ENCODE results near the gene RSRC1.

RSRC1 gene

DNA sequence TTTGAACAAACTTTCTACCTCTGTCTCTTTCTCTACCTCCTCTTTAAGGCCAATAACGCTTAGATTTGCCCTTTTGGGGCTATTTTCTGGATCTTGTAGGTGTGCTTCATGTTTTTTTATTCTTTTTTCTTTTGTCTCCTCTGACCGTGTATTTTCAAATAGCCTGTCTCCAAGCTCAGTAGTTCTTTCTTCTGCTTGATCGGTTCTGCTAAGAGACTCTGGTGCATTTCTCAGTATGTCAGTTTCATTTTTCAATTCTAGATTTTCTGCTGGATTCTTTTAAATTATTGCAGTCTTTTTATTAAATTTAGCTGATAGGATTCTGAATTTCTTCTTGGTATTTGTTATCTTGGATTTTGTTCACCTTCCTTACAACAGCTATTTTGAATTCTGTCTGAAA, 148.7 kb downstream of the RSRC1 start:
- no peak overlapping the region for H4K8ac ChIP-seq (ENCODE audit: low read depth, low read length)
- no peak overlapping the region for H3K23ac ChIP-seq (ENCODE audit: low read length)
- H3K4me2 ChIP-seq (ENCODE audit: low read length) = no peak overlapping the region
- no CpG with 5 or more reads among the region's 3 CpGs for WGBS (ENCODE audit: extremely low coverage, insufficient coverage, low lambda C conversion rate)
- no peak overlapping the region for H3K56ac ChIP-seq (ENCODE audit: low read length)
- no peaks in the 10 kb centered on the region for H3K36me3 ChIP-seq (ENCODE audit: control insufficient read depth, insufficient read depth, low read length)
- no peak overlapping the region for H4K5ac ChIP-seq (ENCODE audit: low read length)
- H3K4me3 ChIP-seq (ENCODE audit: low read length) = no peak overlapping the region
- no peak for DNase-seq
- H3K18ac ChIP-seq (ENCODE audit: low read length) = no peak overlapping the region
- no peak overlapping the region for H2BK5ac ChIP-seq (ENCODE audit: low read length)
- H2AK5ac ChIP-seq (ENCODE audit: low read length) = no peak overlapping the region
- no peak overlapping the region for H2BK15ac ChIP-seq (replicated peaks; ENCODE audit: low read depth)
- no peaks in the 10 kb centered on the region for H3K27me3 ChIP-seq (ENCODE audit: insufficient read depth, low read length, poor library complexity)
- H3K79me2 ChIP-seq (ENCODE audit: control insufficient read depth, insufficient read depth, low read length) = no peaks in the 10 kb centered on the region
- H3K9ac ChIP-seq (ENCODE audit: low read length) = no peak overlapping the region
- no peak overlapping the region for H2BK120ac ChIP-seq (ENCODE audit: low read depth, low read length)
- H3K4ac ChIP-seq (ENCODE audit: low read depth, low read length) = no peak overlapping the region
- H3K4me1 ChIP-seq (ENCODE audit: control insufficient read depth, low read depth, low read length) = no peaks in the 10 kb centered on the region
- H3K79me1 ChIP-seq (ENCODE audit: low read length) = no peaks in the 10 kb centered on the region
- H3K27ac ChIP-seq (ENCODE audit: low read depth, low read length) = no peak overlapping the region

DNA sequence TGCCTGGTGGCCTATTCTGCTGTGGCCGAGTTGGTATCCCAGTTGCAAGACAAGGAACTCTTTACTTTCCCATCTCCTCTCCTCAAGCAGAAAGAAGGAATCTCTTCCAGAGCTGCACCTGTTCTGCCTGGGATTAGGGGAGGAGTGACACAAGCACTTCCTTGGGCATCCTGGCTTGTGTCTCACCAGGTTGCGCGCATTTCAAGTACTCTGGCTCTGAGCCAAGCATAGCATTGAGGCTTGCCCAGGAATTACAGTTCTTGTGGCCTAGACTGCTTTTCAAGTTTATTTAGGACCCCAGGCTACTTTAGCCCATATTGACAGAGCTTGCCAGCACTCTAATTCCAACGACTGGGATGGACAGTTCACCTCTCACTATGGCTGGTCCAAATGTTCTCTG, 150.5 kb downstream of the RSRC1 start:
- no CpG with 5 or more reads among the region's 4 CpGs for WGBS (ENCODE audit: extremely low coverage, insufficient coverage, low lambda C conversion rate)
- no peaks in the 10 kb centered on the region for H3K36me3 ChIP-seq (ENCODE audit: control insufficient read depth, insufficient read depth, low read length)

DNA sequence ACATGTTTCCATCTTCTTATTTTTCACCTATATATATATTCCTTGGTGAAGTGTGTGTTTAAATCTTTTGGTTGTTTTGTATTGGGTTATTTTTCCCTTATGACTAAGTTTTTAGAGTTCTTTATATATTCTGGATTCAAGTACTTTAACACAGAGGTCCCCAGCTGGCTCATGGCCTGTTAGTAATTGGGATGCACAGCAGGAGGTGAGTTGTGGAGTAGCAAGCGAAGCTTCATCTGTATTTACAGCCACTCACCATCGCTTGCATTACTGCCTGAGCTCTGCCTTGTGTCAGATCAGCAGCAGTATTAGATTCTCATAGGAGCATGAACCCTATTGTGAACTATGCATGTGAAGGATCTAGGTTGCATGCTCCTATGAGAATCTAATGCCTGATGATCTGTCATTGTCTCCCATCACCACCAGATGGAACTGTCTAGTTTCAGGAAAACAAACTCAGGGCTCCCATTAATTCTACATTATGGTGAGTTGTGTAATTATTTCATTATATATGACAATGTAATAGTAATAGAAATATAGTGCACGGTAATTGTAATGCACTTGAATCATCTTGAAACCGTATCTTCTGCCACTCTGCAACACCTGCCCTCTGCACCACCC, 151.6 kb downstream of the RSRC1 start:
- H3K79me1 ChIP-seq (ENCODE audit: low read length) = no peaks in the 10 kb centered on the region
- H2BK5ac ChIP-seq (ENCODE audit: low read length) = no peak overlapping the region
- no peaks in the 10 kb centered on the region for H3K36me3 ChIP-seq (ENCODE audit: control insufficient read depth, insufficient read depth, low read length)
- no peak overlapping the region for H2BK120ac ChIP-seq (ENCODE audit: low read depth, low read length)
- H3K27ac ChIP-seq (ENCODE audit: low read depth, low read length) = no peak overlapping the region
- H3K79me2 ChIP-seq (ENCODE audit: control insufficient read depth, insufficient read depth, low read length) = no peaks in the 10 kb centered on the region
- no peaks in the 10 kb centered on the region for H3K27me3 ChIP-seq (ENCODE audit: insufficient read depth, low read length, poor library complexity)
- DNase-seq = no peak
- H2AK5ac ChIP-seq (ENCODE audit: low read length) = no peak overlapping the region
- no peak overlapping the region for H3K56ac ChIP-seq (ENCODE audit: low read length)
- H3K18ac ChIP-seq (ENCODE audit: low read length) = no peak overlapping the region
- H3K4ac ChIP-seq (ENCODE audit: low read depth, low read length) = no peak overlapping the region
- H2BK15ac ChIP-seq (replicated peaks; ENCODE audit: low read depth) = no peak overlapping the region
- H3K4me3 ChIP-seq (ENCODE audit: low read length) = no peak overlapping the region
- H4K8ac ChIP-seq (ENCODE audit: low read depth, low read length) = no peak overlapping the region
- no peak overlapping the region for H4K5ac ChIP-seq (ENCODE audit: low read length)
- no peak overlapping the region for H3K9ac ChIP-seq (ENCODE audit: low read length)
- H3K23ac ChIP-seq (ENCODE audit: low read length) = no peak overlapping the region
- no CpG with 5 or more reads among the region's 4 CpGs for WGBS (ENCODE audit: extremely low coverage, insufficient coverage, low lambda C conversion rate)
- H3K4me1 ChIP-seq (ENCODE audit: control insufficient read depth, low read depth, low read length) = no peaks in the 10 kb centered on the region
- H3K4me2 ChIP-seq (ENCODE audit: low read length) = no peak overlapping the region

More for the DNA sequence above, 150.5 kb downstream of the RSRC1 start:
- no peak for DNase-seq
- Histone ChIP-seq H3K27ac (ENCODE audit: low read depth, low read length) (no peak overlapping the region), H2BK15ac (replicated peaks; ENCODE audit: low read depth) (no peak overlapping the region), H3K79me1 (ENCODE audit: low read length) (no peaks in the 10 kb centered on the region), H3K4me3 (ENCODE audit: low read length) (no peak overlapping the region), H3K4ac (ENCODE audit: low read depth, low read length) (no peak overlapping the region), H3K56ac (ENCODE audit: low read length) (no peak overlapping the region), H3K18ac (ENCODE audit: low read length) (no peak overlapping the region), H3K79me2 (ENCODE audit: control insufficient read depth, insufficient read depth, low read length) (no peaks in the 10 kb centered on the region), H3K4me2 (ENCODE audit: low read length) (no peak overlapping the region), H2AK5ac (ENCODE audit: low read length) (no peak overlapping the region), H3K27me3 (ENCODE audit: insufficient read depth, low read length, poor library complexity) (no peaks in the 10 kb centered on the region), H2BK120ac (ENCODE audit: low read depth, low read length) (no peak overlapping the region), H4K8ac (ENCODE audit: low read depth, low read length) (no peak overlapping the region), H3K23ac (ENCODE audit: low read length) (no peak overlapping the region), H4K5ac (ENCODE audit: low read length) (no peak overlapping the region), H2BK5ac (ENCODE audit: low read length) (no peak overlapping the region), H3K9ac (ENCODE audit: low read length) (no peak overlapping the region), H3K4me1 (ENCODE audit: control insufficient read depth, low read depth, low read length) (no peaks in the 10 kb centered on the region)

GRCh38 chr3:158264894-158265293, 155.0 kb downstream of the RSRC1 start:
- Histone ChIP-seq H3K27ac (ENCODE audit: low read depth, low read length) (no peak overlapping the region), H3K18ac (ENCODE audit: low read length) (no peak overlapping the region), H2BK15ac (replicated peaks; ENCODE audit: low read depth) (no peak overlapping the region), H4K5ac (ENCODE audit: low read length) (no peak overlapping the region), H3K4me1 (ENCODE audit: control insufficient read depth, low read depth, low read length) (no peaks in the 10 kb centered on the region), H3K4ac (ENCODE audit: low read depth, low read length) (no peak overlapping the region), H2BK5ac (ENCODE audit: low read length) (no peak overlapping the region), H3K79me1 (ENCODE audit: low read length) (no peaks in the 10 kb centered on the region), H4K8ac (ENCODE audit: low read depth, low read length) (no peak overlapping the region), H3K23ac (ENCODE audit: low read length) (no peak overlapping the region), H3K36me3 (ENCODE audit: control insufficient read depth, insufficient read depth, low read length) (no peaks in the 10 kb centered on the region), H3K56ac (ENCODE audit: low read length) (no peak overlapping the region), H3K9ac (ENCODE audit: low read length) (no peak overlapping the region), H3K4me3 (ENCODE audit: low read length) (no peak overlapping the region), H3K79me2 (ENCODE audit: control insufficient read depth, insufficient read depth, low read length) (no peaks in the 10 kb centered on the region), H2BK120ac (ENCODE audit: low read depth, low read length) (no peak overlapping the region), H2AK5ac (ENCODE audit: low read length) (no peak overlapping the region), H3K27me3 (ENCODE audit: insufficient read depth, low read length, poor library complexity) (no peaks in the 10 kb centered on the region), H3K4me2 (ENCODE audit: low read length) (no peak overlapping the region)
- no peak for DNase-seq

- no peaks in the 10 kb centered on the region for H3K4me1 ChIP-seq (ENCODE audit: control insufficient read depth, low read depth, low read length)
- no peaks in the 10 kb centered on the region for H3K36me3 ChIP-seq (ENCODE audit: control insufficient read depth, insufficient read depth, low read length)
- no peak overlapping the region for H2BK120ac ChIP-seq (ENCODE audit: low read depth, low read length)
- no peak overlapping the region for H3K4me3 ChIP-seq (ENCODE audit: low read length)
- no peak overlapping the region for H2BK15ac ChIP-seq (replicated peaks; ENCODE audit: low read depth)
- H3K27me3 ChIP-seq (ENCODE audit: insufficient read depth, low read length, poor library complexity) = no peaks in the 10 kb centered on the region
- no peaks in the 10 kb centered on the region for H3K79me2 ChIP-seq (ENCODE audit: control insufficient read depth, insufficient read depth, low read length)
- no CpG with 5 or more reads among the region's 1 CpG for WGBS (ENCODE audit: extremely low coverage, insufficient coverage, low lambda C conversion rate)
- H3K79me1 ChIP-seq (ENCODE audit: low read length) = no peaks in the 10 kb centered on the region
- H4K8ac ChIP-seq (ENCODE audit: low read depth, low read length) = no peak overlapping the region
- H3K9ac ChIP-seq (ENCODE audit: low read length) = no peak overlapping the region
- H3K4me2 ChIP-seq (ENCODE audit: low read length) = no peak overlapping the region
- no peak overlapping the region for H2AK5ac ChIP-seq (ENCODE audit: low read length)
- H3K18ac ChIP-seq (ENCODE audit: low read length) = no peak overlapping the region
- no peak for DNase-seq
- H3K4ac ChIP-seq (ENCODE audit: low read depth, low read length) = no peak overlapping the region
- no peak overlapping the region for H3K27ac ChIP-seq (ENCODE audit: low read depth, low read length)
- H3K23ac ChIP-seq (ENCODE audit: low read length) = no peak overlapping the region
- no peak overlapping the region for H3K56ac ChIP-seq (ENCODE audit: low read length)
- H2BK5ac ChIP-seq (ENCODE audit: low read length) = no peak overlapping the region
- H4K5ac ChIP-seq (ENCODE audit: low read length) = no peak overlapping the region
Observed at GRCh38 chr3:158267015-158267414, 157.1 kb downstream of the RSRC1 start.

DNA sequence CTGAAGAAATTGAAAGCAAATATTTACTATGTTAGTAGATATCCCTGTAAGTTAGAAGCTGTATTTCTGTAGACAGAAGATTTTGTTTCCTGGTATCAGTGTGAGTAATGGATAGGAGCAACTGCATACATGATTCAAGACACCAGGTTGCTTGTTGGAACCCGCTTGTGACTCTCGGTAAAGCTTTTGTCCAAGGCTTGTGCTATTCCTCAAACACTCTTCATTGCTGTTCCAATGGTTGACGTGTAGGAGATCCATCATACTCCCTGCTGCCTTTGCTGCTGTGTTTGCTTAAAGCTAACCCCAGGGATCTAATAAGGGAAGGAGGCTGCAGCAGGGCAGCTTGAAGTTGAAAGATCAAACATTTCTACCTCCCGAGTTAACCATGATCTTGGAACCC, 160.1 kb downstream of the RSRC1 start:
- no peak for DNase-seq
- no peaks in the 10 kb centered on the region for H3K36me3 ChIP-seq (ENCODE audit: control insufficient read depth, insufficient read depth, low read length)
- H3K4ac ChIP-seq (ENCODE audit: low read depth, low read length) = no peak overlapping the region
- no peaks in the 10 kb centered on the region for H3K27me3 ChIP-seq (ENCODE audit: insufficient read depth, low read length, poor library complexity)
- H4K8ac ChIP-seq (ENCODE audit: low read depth, low read length) = no peak overlapping the region
- no CpG with 5 or more reads among the region's 4 CpGs for WGBS (ENCODE audit: extremely low coverage, insufficient coverage, low lambda C conversion rate)
- no peak overlapping the region for H2BK120ac ChIP-seq (ENCODE audit: low read depth, low read length)
- H3K79me1 ChIP-seq (ENCODE audit: low read length) = no peaks in the 10 kb centered on the region
- no peak overlapping the region for H3K4me2 ChIP-seq (ENCODE audit: low read length)
- no peak overlapping the region for H3K27ac ChIP-seq (ENCODE audit: low read depth, low read length)
- no peak overlapping the region for H3K18ac ChIP-seq (ENCODE audit: low read length)
- H3K4me3 ChIP-seq (ENCODE audit: low read length) = no peak overlapping the region
- H4K5ac ChIP-seq (ENCODE audit: low read length) = no peak overlapping the region
- no peak overlapping the region for H2AK5ac ChIP-seq (ENCODE audit: low read length)
- H3K23ac ChIP-seq (ENCODE audit: low read length) = no peak overlapping the region
- H2BK5ac ChIP-seq (ENCODE audit: low read length) = no peak overlapping the region
- H2BK15ac ChIP-seq (replicated peaks; ENCODE audit: low read depth) = no peak overlapping the region
- no peak overlapping the region for H3K56ac ChIP-seq (ENCODE audit: low read length)
- H3K9ac ChIP-seq (ENCODE audit: low read length) = no peak overlapping the region
- no peaks in the 10 kb centered on the region for H3K4me1 ChIP-seq (ENCODE audit: control insufficient read depth, low read depth, low read length)
- H3K79me2 ChIP-seq (ENCODE audit: control insufficient read depth, insufficient read depth, low read length) = no peaks in the 10 kb centered on the region

Measured in mesendoderm (in vitro differentiated cells).